Fibroblast of pulmonary artery (primary cell): Measurements from ENCODE around the gene EMILIN2.

ENCODE experiments used
- DNase-seq: peaks from one replicate; pipeline ENCODE4 v3.0.0-alpha.2; 2010; ENCODE audit warnings: low read depth
- H3K4me3 ChIP-seq: replicated peaks from 2 replicates; pipeline ENCODE4 v1.5.1; 2011; ENCODE audit warnings: low read depth, mild to moderate bottlenecking, control low read depth, low read length, moderate library complexity
- CTCF ChIP-seq: IDR thresholded peaks from 2 replicates; pipeline ENCODE4 v1.5.1; 2011; ENCODE audit warnings: mild to moderate bottlenecking, control low read depth, low read length, inconsistent platforms; ENCODE audit errors: missing control alignments

EMILIN2 gene

GRCh38 chr18:2889761-2890192 lies 43.0 kb downstream of the EMILIN2 start:
- H3K4me3 ChIP-seq: no peak overlapping the region
- TF ChIP-seq CTCF: no peak
- peak; percentile 44 for DNase-seq

- H3K4me3 ChIP-seq: no peak overlapping the region
- no peak for DNase-seq
- TF ChIP-seq CTCF: no peak
Observed at GRCh38 chr18:2890606-2891005, 43.8 kb downstream of the EMILIN2 start.

- TF ChIP-seq CTCF: no peak
- no peak overlapping the region for H3K4me3 ChIP-seq
- DNase-seq: no peak
Observed at GRCh38 chr18:2891526-2892431, 45.0 kb downstream of the EMILIN2 start.

- no peak overlapping the region for H3K4me3 ChIP-seq
- DNase-seq: no peak
- no peak for TF ChIP-seq CTCF
Observed at GRCh38 chr18:2893056-2893455, 46.2 kb downstream of the EMILIN2 start.

GRCh38 chr18:2893676-2894075 lies 46.9 kb downstream of the EMILIN2 start:
- no peak overlapping the region for H3K4me3 ChIP-seq
- DNase-seq: no peak
- TF ChIP-seq CTCF: no peak

DNA sequence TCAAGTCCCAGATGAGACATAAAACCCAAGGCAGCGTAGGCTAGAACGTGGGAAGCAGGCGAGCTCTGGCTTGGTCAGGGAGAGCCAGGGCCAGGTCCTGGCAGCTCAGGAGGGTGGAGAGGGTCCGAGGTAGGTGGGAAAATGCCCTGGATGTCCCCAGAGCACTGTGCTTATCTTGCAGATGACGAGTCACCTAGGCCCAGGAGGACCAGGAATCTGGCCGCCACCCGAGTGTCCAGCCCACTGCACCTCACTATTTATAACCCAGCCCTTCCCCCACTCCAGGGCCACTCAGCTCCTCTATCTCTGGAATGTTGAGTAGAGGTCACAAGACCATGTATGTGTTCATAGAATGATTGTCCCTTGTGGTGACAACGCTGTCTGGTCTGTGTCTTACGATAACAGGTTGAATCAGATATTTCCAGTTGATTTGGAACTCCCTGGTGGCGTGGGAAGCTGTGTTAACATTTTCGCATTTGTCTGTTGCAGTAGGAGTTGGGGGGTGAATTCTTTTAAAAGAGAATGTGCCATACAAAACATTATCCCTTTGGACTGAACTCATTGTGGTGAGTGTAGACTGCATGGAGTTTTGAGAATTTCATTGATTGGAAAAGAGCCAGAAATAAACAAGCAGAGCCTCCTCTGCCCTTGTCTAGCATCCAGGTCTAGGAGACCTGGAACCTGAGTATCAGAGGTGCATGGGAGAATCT lies 47.5 kb downstream of the EMILIN2 start:
- no peak overlapping the region for H3K4me3 ChIP-seq
- no peak for TF ChIP-seq CTCF
- DNase-seq: no peak
